ENCODE results near the gene CALD1.

The CALD1 gene

DNA sequence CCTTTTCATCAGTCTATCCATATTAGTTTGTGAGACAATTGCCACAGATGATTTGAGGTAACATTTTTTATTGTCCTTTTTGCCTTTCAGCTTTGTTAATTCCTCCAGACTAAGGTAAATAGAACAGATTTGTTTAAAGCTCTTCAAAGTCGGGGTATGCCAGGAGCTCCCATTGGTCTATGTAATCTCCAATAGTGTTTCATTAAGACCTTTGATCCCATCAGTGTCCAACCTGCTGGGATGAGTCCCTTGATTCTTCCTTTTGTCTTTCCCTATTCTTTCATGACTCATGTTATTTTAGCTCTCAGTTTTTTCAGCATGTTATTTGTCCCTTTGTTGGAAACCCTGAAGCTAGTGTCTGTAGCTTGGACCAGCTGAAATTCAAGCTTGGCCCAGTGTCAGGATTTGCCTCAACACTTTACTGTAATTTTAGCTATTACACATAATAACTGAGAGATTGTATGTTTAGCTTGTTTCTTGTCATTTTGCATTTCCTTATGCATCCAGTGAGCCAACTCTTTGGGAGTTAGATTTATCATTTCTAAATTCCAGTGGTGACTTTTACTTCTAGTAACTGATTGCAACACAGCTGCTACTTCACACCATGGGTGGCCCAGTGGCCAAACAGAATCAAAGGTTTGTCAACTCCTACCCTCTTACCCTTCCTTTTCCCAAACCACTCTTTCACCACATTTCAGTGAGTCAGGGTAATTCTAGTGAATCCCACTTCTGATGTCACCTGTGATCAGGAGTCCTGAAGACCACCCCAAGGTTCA lies 222.1 kb downstream of the CALD1 start:
- no peak for DNase-seq (ENCODE audit: low read depth)

DNA sequence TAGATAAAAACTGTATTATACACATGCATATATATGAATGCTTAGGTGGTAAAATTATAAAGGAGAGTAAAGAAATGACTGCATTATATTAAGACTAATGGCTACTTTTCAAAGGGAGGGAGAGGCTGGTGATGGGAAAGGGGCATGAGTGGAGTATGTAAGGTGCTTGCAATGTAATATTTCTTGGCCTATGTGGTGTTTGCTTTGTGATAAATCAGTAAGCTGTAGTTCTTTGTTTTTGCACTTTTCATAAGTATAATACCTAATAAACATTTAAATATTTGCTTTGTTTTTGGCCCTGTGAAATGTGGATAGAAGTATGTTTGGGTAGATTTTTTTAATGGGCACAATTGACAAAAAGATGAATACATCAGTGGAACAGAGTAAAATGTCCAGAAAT lies 232.8 kb downstream of the CALD1 start:
- no peak for DNase-seq (ENCODE audit: low read depth)
